ENCODE results near the gene NDUFA5. TPM values are rescaled to one million over a fixed set of nuclear protein-coding genes. Genes with fewer than 3 reads are reported as not detected.

NDUFA5 gene
- total RNA-seq, 4 donors from 2014 or later, result 70.7 to 109 (median 79.7) TPM

- H3K27me3 ChIP-seq, result no peaks in the 10 kb centered on the region
- WGBS, result 81% methylated on average over 1 of the region's 1 CpG
- TF ChIP-seq POLR2A (IDR thresholded peaks at IDR 0.05; ENCODE audit: low read depth) (no peak), EP300 (IDR thresholded peaks at IDR 0.05) (no peak), CTCF (IDR thresholded peaks at IDR 0.05) (no peak), POLR2AphosphoS5 (IDR thresholded peaks at IDR 0.05) (no peak)
Observed at GRCh38 chr7:123500878-123501489, 56.6 kb downstream of the NDUFA5 start.

GRCh38 chr7:123499211-123499970 is 58.2 kb downstream of the NDUFA5 start:
- Histone ChIP-seq H3K27ac (replicated peaks in 1 of 4) (no peak overlapping the region), H3K9me3 (no peaks in the 10 kb centered on the region), H3K4me3 (no peak overlapping the region), H3K4me1 (peaks cover 0 to 7% (median 0%) of the 10 kb centered on the region in 4 donors), H3K36me3 (no peaks in the 10 kb centered on the region), H3K27me3 (no peaks in the 10 kb centered on the region)
- intact Hi-C loops (cut with DNase I), result no loop called here
- no peak for TF ChIP-seq POLR2AphosphoS5 (IDR thresholded peaks at IDR 0.05)
- TF ChIP-seq EP300 (IDR thresholded peaks at IDR 0.05), result no peak
- no peak for TF ChIP-seq POLR2A (IDR thresholded peaks at IDR 0.05; ENCODE audit: low read depth)
- no peak for TF ChIP-seq CTCF (IDR thresholded peaks at IDR 0.05)
- no peak for DNase-seq (ENCODE audit: extremely low spot score)
- WGBS, result 91% methylated on average over 8 of the region's 8 CpGs

More at GRCh38 chr7:123500878-123501489, 56.6 kb downstream of the NDUFA5 start:
- intact Hi-C loops (cut with DNase I), result no loop called here
- H3K36me3 ChIP-seq, result no peaks in the 10 kb centered on the region
- H3K4me3 ChIP-seq, result no peak overlapping the region
- H3K4me1 ChIP-seq, result no peaks in the 10 kb centered on the region
- H3K9me3 ChIP-seq, result peaks cover 0 to 3% (median 0%) of the 10 kb centered on the region in 4 donors
- no peak overlapping the region for H3K27ac ChIP-seq (replicated peaks in 1 of 4)
- DNase-seq (ENCODE audit: extremely low spot score), result no peak

GRCh38 chr7:123498601-123499000 is 59.0 kb downstream of the NDUFA5 start:
- 61% methylated on average over 2 of the region's 2 CpGs for WGBS
- DNase-seq (ENCODE audit: extremely low spot score), result no peak
- Histone ChIP-seq H3K27me3 (no peaks in the 10 kb centered on the region), H3K36me3 (no peaks in the 10 kb centered on the region), H3K4me1 (peaks cover 0 to 14% (median 2%) of the 10 kb centered on the region in 4 donors), H3K4me3 (no peak overlapping the region), H3K9me3 (no peaks in the 10 kb centered on the region), H3K27ac (replicated peaks in 1 of 4) (no peak overlapping the region)
- intact Hi-C loops (cut with DNase I), result no loop called here
- TF ChIP-seq POLR2AphosphoS5 (IDR thresholded peaks at IDR 0.05) (no peak), POLR2A (IDR thresholded peaks at IDR 0.05; ENCODE audit: low read depth) (no peak), EP300 (IDR thresholded peaks at IDR 0.05) (no peak), CTCF (IDR thresholded peaks at IDR 0.05) (no peak)

GRCh38 chr7:123498031-123498430 is 59.6 kb downstream of the NDUFA5 start:
- no peak for TF ChIP-seq CTCF (IDR thresholded peaks at IDR 0.05)
- TF ChIP-seq EP300 (IDR thresholded peaks at IDR 0.05), result no peak
- TF ChIP-seq POLR2AphosphoS5 (IDR thresholded peaks at IDR 0.05), result no peak
- peaks cover 0 to 15% (median 2%) of the 10 kb centered on the region in 4 donors for H3K4me1 ChIP-seq
- no peaks in the 10 kb centered on the region for H3K9me3 ChIP-seq
- intact Hi-C loops (cut with DNase I), result no loop called here
- 85% methylated on average over 1 of the region's 1 CpG for WGBS
- DNase-seq (ENCODE audit: extremely low spot score), result no peak
- no peak overlapping the region for H3K27ac ChIP-seq (replicated peaks in 1 of 4)
- H3K27me3 ChIP-seq, result no peaks in the 10 kb centered on the region
- H3K36me3 ChIP-seq, result no peaks in the 10 kb centered on the region
- no peak overlapping the region for H3K4me3 ChIP-seq
